ENCODE results near the gene HNF4A.

- TF ChIP-seq POLR2AphosphoS5 (IDR thresholded peaks at IDR 0.05) = no peak
- no peak for TF ChIP-seq CTCF (IDR thresholded peaks at IDR 0.05)
- no peak for TF ChIP-seq EP300 (IDR thresholded peaks at IDR 0.05)
These were observed 127.6 kb downstream of the HNF4A start for GRCh38 chr20:44483112-44483511.
